Stomach (tissue), 4 donors: ENCODE results near the gene TRPC3.

Experiments used
- EP300 ChIP-seq: sonication (generic); formaldehyde crosslinking; IDR thresholded peaks from one replicate; pipeline ENCODE4 v1.6.1; 2017; ENCODE audit warnings: antibody characterized with exemption
- POLR2A ChIP-seq, 4 donors: fragments of 450-650 bp; IDR thresholded peaks; one replicate each; pipeline ENCODE4 v1.6.1; 2016; ENCODE audit warnings: antibody characterized with exemption in 4 of 4, control low read depth in 2 of 4, mild to moderate bottlenecking in 1 of 4, moderate library complexity in 1 of 4
- POLR2AphosphoS5 ChIP-seq, 3 donors: sonication (generic); formaldehyde crosslinking; IDR thresholded peaks; one replicate each; pipeline ENCODE4 v1.6.1; 2016; ENCODE audit warnings: antibody characterized with exemption in 3 of 3
- TF ChIP-seq, protein P1 (sequence below), 7 experiments: fragments of 450-650 bp in 4 of 7; fragments of 200-600 bp in 3 of 7; sonication (generic) in 3 of 7; IDR thresholded peaks; one replicate each; pipeline ENCODE4 v1.5.1; 2016 to 2019; ENCODE audit warnings: antibody characterized with exemption in 7 of 7, control low read depth in 2 of 7, mild to moderate bottlenecking in 1 of 7

DNA sequence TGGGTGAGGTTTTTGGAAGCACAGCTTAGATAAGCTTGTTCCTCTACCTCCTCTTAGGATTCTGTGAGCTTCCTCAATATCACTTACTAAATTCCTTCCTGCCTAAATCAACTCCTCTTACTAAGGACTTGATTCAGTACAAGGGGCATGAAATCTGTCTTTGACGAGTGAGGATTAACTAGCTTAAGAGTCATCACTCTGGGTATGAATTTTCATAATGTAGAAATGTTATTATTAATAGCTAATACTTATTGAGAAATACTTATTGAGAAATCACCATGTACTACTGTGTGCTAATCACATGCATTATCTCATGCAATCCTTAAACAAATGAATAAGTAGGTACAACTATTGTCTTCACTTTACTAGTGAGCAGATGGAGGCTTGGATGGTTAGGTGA is 28.6 kb downstream of the TRPC3 start:
- TF ChIP-seq EP300 (no peak), POLR2AphosphoS5 (IDR thresholded peaks at IDR 0.05) (no peak), POLR2A (IDR thresholded peaks at IDR 0.05) (no peak)
- TF ChIP-seq, protein P1, sequence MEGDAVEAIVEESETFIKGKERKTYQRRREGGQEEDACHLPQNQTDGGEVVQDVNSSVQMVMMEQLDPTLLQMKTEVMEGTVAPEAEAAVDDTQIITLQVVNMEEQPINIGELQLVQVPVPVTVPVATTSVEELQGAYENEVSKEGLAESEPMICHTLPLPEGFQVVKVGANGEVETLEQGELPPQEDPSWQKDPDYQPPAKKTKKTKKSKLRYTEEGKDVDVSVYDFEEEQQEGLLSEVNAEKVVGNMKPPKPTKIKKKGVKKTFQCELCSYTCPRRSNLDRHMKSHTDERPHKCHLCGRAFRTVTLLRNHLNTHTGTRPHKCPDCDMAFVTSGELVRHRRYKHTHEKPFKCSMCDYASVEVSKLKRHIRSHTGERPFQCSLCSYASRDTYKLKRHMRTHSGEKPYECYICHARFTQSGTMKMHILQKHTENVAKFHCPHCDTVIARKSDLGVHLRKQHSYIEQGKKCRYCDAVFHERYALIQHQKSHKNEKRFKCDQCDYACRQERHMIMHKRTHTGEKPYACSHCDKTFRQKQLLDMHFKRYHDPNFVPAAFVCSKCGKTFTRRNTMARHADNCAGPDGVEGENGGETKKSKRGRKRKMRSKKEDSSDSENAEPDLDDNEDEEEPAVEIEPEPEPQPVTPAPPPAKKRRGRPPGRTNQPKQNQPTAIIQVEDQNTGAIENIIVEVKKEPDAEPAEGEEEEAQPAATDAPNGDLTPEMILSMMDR (IDR thresholded peaks at IDR 0.05), result no peak
